Measurements from ENCODE around the gene CHRNA7. TPM values are rescaled to one million over a fixed set of nuclear protein-coding genes. Genes with fewer than 3 reads are reported as not detected.

Gene CHRNA7
- total RNA-seq, 3 donors from 2014 or later = 2.3 to 4.8 TPM; not detected in 1

DNA sequence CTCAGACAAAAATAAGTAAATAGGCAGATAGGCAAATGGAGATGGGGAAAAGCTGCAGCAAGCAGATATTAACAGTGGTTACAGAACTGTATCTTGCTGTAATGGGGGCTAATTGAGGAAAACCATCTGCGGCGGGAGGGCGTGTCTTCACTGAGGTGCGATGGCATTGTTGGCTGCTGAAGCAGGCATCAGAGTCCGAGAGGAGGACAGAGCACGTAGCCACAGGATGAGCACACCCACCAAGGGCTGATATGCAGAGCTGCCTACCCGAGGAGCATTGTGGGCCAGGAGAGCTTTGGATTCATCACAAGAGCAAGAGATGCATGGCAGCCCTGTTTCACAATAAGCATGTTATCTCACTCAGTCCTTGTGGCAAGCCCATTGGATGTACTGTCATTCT lies 30.4 kb downstream of the CHRNA7 start:
- Histone ChIP-seq H3K27me3 (no peaks in the 10 kb centered on the region), H3K27ac (no peak overlapping the region), H3K4me3 (no peak overlapping the region), H3K4me1 (no peaks in the 10 kb centered on the region), H3K36me3 (no peaks in the 10 kb centered on the region), H3K9me3 (peaks cover 4 to 6% of the 10 kb centered on the region in 2 donors)
- TF ChIP-seq POLR2A (IDR thresholded peaks at IDR 0.05) (no peak), POLR2AphosphoS5 (IDR thresholded peaks at IDR 0.05) (no peak)
- TF ChIP-seq, protein P1, sequence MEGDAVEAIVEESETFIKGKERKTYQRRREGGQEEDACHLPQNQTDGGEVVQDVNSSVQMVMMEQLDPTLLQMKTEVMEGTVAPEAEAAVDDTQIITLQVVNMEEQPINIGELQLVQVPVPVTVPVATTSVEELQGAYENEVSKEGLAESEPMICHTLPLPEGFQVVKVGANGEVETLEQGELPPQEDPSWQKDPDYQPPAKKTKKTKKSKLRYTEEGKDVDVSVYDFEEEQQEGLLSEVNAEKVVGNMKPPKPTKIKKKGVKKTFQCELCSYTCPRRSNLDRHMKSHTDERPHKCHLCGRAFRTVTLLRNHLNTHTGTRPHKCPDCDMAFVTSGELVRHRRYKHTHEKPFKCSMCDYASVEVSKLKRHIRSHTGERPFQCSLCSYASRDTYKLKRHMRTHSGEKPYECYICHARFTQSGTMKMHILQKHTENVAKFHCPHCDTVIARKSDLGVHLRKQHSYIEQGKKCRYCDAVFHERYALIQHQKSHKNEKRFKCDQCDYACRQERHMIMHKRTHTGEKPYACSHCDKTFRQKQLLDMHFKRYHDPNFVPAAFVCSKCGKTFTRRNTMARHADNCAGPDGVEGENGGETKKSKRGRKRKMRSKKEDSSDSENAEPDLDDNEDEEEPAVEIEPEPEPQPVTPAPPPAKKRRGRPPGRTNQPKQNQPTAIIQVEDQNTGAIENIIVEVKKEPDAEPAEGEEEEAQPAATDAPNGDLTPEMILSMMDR (IDR thresholded peaks at IDR 0.05) = no peak
- intact Hi-C loops (cut with DNase I; ENCODE audit: low total_unique reads) = no loop called here
- no peak for DNase-seq (ENCODE audit: low spot score in 2 of 2)

DNA sequence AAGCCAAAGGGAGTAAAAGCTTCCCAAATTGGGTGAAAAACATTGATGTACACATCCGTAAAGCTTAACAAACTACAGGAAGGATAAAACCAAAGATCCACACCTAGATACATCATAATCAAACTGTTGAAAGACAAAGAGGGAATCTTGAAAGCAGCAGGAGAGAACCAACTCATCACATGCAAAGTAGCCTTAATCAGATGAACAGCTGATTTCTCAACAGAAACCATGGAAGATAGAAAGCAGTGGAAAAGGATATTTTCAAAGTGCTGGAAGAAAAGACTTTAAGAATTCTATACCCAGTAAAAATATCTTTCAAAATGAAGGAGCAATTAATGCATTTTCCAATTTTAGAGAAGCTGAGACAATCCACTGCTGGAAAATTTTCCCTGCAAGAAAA lies 36.8 kb downstream of the CHRNA7 start:
- Histone ChIP-seq H3K36me3 (no peaks in the 10 kb centered on the region), H3K9me3 (peaks cover 15 to 38% of the 10 kb centered on the region in 2 donors), H3K4me1 (no peaks in the 10 kb centered on the region), H3K27me3 (no peaks in the 10 kb centered on the region), H3K27ac (no peak overlapping the region), H3K4me3 (no peak overlapping the region)
- no peak for DNase-seq (ENCODE audit: low spot score in 2 of 2)
- intact Hi-C loops (cut with DNase I; ENCODE audit: low total_unique reads) = no loop called here
- TF ChIP-seq, protein P1 (IDR thresholded peaks at IDR 0.05) = no peak
- TF ChIP-seq POLR2AphosphoS5 (IDR thresholded peaks at IDR 0.05) = no peak
- no peak for TF ChIP-seq POLR2A (IDR thresholded peaks at IDR 0.05)

DNA sequence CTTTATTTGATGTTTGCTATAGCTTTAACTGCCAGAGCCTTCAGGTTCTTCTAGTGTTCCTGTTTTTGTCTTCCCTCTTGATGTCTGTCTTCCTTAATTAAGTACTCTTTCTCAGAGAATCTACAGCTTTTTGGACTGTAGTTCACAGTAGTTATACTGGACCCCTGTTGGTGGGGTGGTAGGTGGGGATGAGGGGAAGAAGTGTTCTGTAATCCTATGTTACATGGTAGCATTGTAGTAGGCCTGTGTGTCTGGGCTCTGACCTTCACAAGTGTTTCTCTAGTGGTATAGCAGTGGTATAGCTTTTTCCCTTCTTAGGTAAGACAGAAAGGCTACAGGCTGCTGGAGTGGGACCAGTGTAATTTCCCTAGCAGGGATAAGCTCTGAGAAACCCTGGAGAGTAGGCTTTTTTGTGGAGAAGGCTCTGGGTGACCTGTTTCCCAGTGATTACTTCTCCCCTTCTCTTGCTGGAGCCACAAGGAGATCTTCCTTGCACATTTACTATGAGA lies 59.6 kb downstream of the CHRNA7 start:
- Histone ChIP-seq H3K27ac (no peak overlapping the region), H3K36me3 (no peaks in the 10 kb centered on the region), H3K4me1 (no peaks in the 10 kb centered on the region), H3K27me3 (no peaks in the 10 kb centered on the region), H3K9me3 (peaks cover 0 to 16% of the 10 kb centered on the region in 2 donors), H3K4me3 (no peak overlapping the region)
- intact Hi-C loops (cut with DNase I; ENCODE audit: low total_unique reads) = no loop called here
- no peak for DNase-seq (ENCODE audit: low spot score in 2 of 2)
- no peak for TF ChIP-seq POLR2AphosphoS5 (IDR thresholded peaks at IDR 0.05)
- TF ChIP-seq, protein P1 (IDR thresholded peaks at IDR 0.05) = no peak
- no peak for TF ChIP-seq POLR2A (IDR thresholded peaks at IDR 0.05)

DNA sequence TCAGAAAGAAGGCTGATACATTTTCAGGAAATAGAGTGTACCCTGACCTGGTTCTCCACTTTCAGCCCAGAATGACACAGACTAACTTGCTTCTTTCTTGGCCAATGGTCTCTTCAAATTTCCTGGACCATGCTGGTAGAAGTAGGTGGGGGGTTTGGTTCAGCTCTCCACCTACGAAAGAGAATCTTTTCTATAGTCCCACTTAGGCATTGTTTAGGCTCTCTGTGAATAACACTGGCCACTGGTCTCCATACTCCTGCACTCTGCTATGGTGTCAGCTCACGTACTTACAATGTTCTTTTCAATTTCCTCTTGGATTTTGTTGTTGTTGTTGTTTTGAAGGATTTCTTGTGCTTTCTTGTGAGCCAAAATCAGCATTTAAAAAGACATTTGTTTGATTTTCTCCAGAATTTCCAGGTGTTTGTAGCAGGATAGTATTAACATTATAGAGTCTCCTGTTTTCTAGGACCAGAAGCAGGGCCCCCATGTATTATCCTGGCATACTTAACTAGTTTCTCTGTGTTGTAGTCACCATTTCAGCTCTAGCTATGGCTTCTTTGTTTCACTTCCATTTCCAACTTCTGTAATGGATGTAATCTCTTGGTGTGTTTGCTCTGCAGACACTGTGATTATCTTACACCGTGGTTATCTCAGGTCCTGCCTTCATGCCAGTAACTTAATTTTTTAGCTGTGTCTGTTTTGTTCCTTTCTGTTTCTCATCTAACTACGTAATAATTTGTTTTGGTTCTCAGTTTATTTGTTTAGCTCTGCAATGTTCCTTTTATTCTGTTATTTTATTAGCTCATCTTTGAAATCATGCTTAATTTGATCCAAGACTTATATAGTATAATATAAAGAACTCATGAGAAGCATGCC lies 61.4 kb downstream of the CHRNA7 start:
- DNase-seq (ENCODE audit: low spot score in 2 of 2) = no peak
- no peaks in the 10 kb centered on the region for H3K36me3 ChIP-seq
- H3K4me3 ChIP-seq = no peak overlapping the region
- TF ChIP-seq, protein P1 (IDR thresholded peaks at IDR 0.05) = no peak
- TF ChIP-seq POLR2AphosphoS5 (IDR thresholded peaks at IDR 0.05) (no peak), POLR2A (IDR thresholded peaks at IDR 0.05) (no peak)
- intact Hi-C loops (cut with DNase I; ENCODE audit: low total_unique reads) = no loop called here
- H3K9me3 ChIP-seq = peaks cover 0 to 16% of the 10 kb centered on the region in 2 donors
- no peak overlapping the region for H3K27ac ChIP-seq
- H3K4me1 ChIP-seq = no peaks in the 10 kb centered on the region
- H3K27me3 ChIP-seq = no peaks in the 10 kb centered on the region

DNA sequence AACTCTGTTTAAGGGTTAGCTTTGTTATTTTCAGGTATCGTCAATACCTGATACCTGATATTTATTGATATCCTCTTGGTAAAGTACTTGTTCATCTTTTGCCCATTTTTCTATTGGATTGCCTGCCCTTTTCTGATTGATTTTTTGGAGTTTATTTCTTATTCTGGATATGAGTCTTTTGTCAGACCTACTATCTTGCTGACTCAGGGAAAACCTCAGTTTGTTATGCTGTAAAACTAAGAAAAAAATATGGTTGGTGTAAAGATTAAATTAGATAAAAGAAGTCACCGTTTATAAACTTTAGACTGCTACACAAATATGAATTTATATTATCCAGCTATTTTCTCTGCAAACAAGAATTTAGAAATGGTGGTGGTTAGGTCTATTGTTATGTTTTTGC lies 65.9 kb downstream of the CHRNA7 start:
- no peak for DNase-seq (ENCODE audit: low spot score in 2 of 2)
- TF ChIP-seq POLR2A (IDR thresholded peaks at IDR 0.05) (no peak), POLR2AphosphoS5 (IDR thresholded peaks at IDR 0.05) (no peak)
- TF ChIP-seq, protein P1 (IDR thresholded peaks at IDR 0.05) = no peak
- Histone ChIP-seq H3K36me3 (no peaks in the 10 kb centered on the region), H3K9me3 (no peaks in the 10 kb centered on the region), H3K27ac (no peak overlapping the region), H3K4me1 (no peaks in the 10 kb centered on the region), H3K27me3 (no peaks in the 10 kb centered on the region), H3K4me3 (no peak overlapping the region)
- intact Hi-C loops (cut with DNase I; ENCODE audit: low total_unique reads) = no loop called here

Data from breast epithelium (tissue), 4 donors.